GM19099 (cell line): ENCODE data around the gene ZGPAT.

Source experiments
- POLR2A ChIP-seq: IDR thresholded peaks from 3 replicates; pipeline ENCODE4 v1.6.1; 2011; ENCODE audit warnings: low read depth; ENCODE audit not compliant: insufficient read length; ENCODE audit errors: extremely low read depth

ZGPAT gene

GRCh38 chr20:63707558-63708300, at the start of gene ZGPAT, which contains the start of gene ARFRP1:
TSS of gene ZGPAT (plus strand) at chr20:63708039. CDS start at chr20:63708581, 542 bp downstream.
TSS of gene ARFRP1 (minus strand) at chr20:63707976. CDS start at chr20:63707091, 885 bp downstream.
- TF ChIP-seq POLR2A: peak; percentile 70

- TF ChIP-seq POLR2A: no peak
Measured at GRCh38 chr20:63658749-63659187, 49.1 kb upstream of the ZGPAT start.

- TF ChIP-seq POLR2A: no peak
Measured at GRCh38 chr20:63659370-63659769, 48.5 kb upstream of the ZGPAT start.

GRCh38 chr20:63660622-63661021, 47.2 kb upstream of the ZGPAT start:
- TF ChIP-seq POLR2A: no peak

GRCh38 chr20:63661108-63661507, 46.7 kb upstream of the ZGPAT start:
- no peak for TF ChIP-seq POLR2A

- no peak for TF ChIP-seq POLR2A
Measured at GRCh38 chr20:63661959-63662812, 45.7 kb upstream of the ZGPAT start.

- no peak for TF ChIP-seq POLR2A
Measured at GRCh38 chr20:63662813-63663189, 45.0 kb upstream of the ZGPAT start.

GRCh38 chr20:63663332-63664066, 44.3 kb upstream of the ZGPAT start:
- no peak for TF ChIP-seq POLR2A

- no peak for TF ChIP-seq POLR2A
Measured at GRCh38 chr20:63664143-63664851, 43.5 kb upstream of the ZGPAT start.

- TF ChIP-seq POLR2A: no peak
Measured at GRCh38 chr20:63664861-63665594, 42.8 kb upstream of the ZGPAT start.

GRCh38 chr20:63665708-63666107, 42.1 kb upstream of the ZGPAT start:
- no peak for TF ChIP-seq POLR2A

GRCh38 chr20:63667858-63668257, 40.0 kb upstream of the ZGPAT start:
- TF ChIP-seq POLR2A: no peak

- no peak for TF ChIP-seq POLR2A
Measured at GRCh38 chr20:63668351-63668750, 39.5 kb upstream of the ZGPAT start.

GRCh38 chr20:63672666-63673065, 35.2 kb upstream of the ZGPAT start:
- no peak for TF ChIP-seq POLR2A
